ENCODE data around the gene ZBTB1. TPM values are rescaled to one million over a fixed set of nuclear protein-coding genes. Genes with fewer than 3 reads are reported as not detected.

ZBTB1 gene
- total and polyA plus RNA-seq, 9 of the 15 experiments (the other 6 are each of a cell fraction or from before 2014, with no cell fraction given): 2.3 to 16.5 (median 9.0) TPM

GRCh38 chr14:64504897-64505794, 576 bp downstream of the ZBTB1 start (continued):
- TF ChIP-seq FIP1L1 (IDR thresholded peaks at IDR 0.05; ENCODE audit: low read depth, low read length, poor library complexity, severe bottlenecking): peak; percentile 26
- peak; percentile 75 for TF ChIP-seq CHD7 (IDR thresholded peaks at IDR 0.05; ENCODE audit: low read depth, low read length)
- TF ChIP-seq ZFX (CRISPR knock-in tag; IDR thresholded peaks at IDR 0.05): peak; percentile 80; the same call in 1 of the 2 replicates
- peak in 1 of 2 experiments; percentile 34; a peak in 1 of 4 replicates for TF ChIP-seq ZMIZ1 (IDR thresholded peaks at IDR 0.05; ENCODE audit: low read depth in 2 of 2, low read length in 2 of 2)
- TF ChIP-seq THRAP3 (IDR thresholded peaks at IDR 0.05; ENCODE audit: borderline replicate concordance): no peak
- no peak for TF ChIP-seq ZNF76 (CRISPR knock-in tag; IDR thresholded peaks at IDR 0.05; ENCODE audit: borderline replicate concordance)
- 0 out of 2 replicates have a peak, but pooled peaks have one; percentile 23 for TF ChIP-seq POLR2H (tag; IDR thresholded peaks at IDR 0.05; ENCODE audit: low read depth)
- peak; percentile 10; the same call in 1 of the 2 replicates for TF ChIP-seq HNRNPL (IDR thresholded peaks at IDR 0.05; ENCODE audit: low read depth, low read length)
- no peak for TF ChIP-seq FOXJ2 (tag; IDR thresholded peaks at IDR 0.05)
- no peak for TF ChIP-seq BRD4 (IDR thresholded peaks at IDR 0.05)
- TF ChIP-seq DPF2 (IDR thresholded peaks at IDR 0.05): 0 out of 2 replicates have a peak, but pooled peaks have one; percentile 17
